HG02798 (cell line): ENCODE results near the gene CERS5.

Experiments
- ATAC-seq: cut with Tn5 transposase; IDR thresholded peaks from one replicate; pipeline ENCODE4 v1.9.1; 2021; ENCODE audit warnings: mild to moderate bottlenecking; ENCODE audit not compliant: unreplicated experiment, poor library complexity

The CERS5 gene

DNA sequence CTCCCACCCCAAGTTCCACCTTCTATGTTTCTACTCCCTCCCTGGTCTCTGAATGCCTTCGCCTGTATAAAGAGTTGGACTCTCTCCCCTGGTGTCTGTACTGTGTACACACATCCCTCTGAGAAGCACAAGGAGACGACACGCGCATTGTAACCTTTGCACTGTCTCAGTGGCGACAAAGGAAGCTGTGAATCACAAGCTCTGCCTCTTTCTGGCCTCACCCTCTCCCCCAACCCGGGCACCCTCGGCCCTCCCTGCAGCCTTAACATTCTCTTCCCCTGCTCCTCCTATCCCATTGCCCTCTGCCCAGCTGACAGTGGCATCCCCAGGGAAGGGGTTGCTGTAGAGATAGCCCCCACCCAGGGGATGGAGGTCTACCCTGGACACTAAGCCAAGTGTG is 84.5 kb downstream of the CERS5 start:
- no peak for ATAC-seq

DNA sequence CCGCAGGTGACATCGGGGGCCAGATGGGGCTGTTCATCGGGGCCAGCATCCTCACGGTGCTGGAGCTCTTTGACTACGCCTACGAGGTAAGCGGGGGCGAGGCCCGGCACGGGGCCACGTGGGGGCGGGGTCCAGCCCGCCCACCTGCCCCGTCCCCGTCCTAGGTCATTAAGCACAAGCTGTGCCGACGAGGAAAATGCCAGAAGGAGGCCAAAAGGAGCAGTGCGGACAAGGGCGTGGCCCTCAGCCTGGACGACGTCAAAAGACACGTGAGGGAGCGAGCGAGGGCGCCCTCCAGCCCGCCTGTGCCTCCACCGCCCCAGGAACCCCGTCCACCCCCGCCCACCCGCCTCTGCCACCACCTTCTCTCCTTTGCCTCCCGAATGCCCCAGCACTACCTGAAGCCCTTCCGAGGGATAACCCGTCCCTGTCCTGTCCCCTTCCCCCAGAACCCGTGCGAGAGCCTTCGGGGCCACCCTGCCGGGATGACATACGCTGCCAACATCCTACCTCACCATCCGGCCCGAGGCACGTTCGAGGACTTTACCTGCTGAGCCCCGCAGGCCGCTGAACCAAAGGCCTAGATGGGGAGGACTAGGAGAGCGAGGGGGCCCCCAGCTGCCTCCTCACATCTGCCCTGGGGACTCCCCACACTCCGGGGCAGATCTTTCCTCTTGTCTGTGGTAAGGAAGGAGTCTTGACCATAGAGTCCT is 85.9 kb downstream of the CERS5 start:
- ATAC-seq = no peak

DNA sequence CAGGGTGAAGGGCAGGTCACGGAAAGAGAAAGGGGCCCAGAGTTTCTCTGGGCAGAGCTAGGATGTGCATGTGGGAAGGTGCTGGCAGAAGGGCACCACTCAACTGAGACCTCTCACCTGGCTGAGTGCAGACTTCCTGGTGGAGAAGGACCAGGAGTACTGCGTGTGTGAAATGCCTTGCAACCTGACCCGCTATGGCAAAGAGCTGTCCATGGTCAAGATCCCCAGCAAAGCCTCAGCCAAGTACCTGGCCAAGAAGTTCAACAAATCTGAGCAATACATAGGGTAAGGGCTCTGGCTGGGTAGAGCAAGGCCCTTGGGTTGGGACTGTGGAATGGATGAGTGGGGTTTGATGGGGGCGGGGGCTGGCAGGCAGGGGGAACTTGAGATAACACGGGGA is 87.4 kb downstream of the CERS5 start:
- no peak for ATAC-seq
